LHCN-M2 (cell line): ENCODE results near the gene ATG13. TPM values are rescaled to one million over a fixed set of nuclear protein-coding genes. Genes with fewer than 3 reads are reported as not detected.

Source experiments
- DNase-seq: peaks from one replicate; pipeline ENCODE4 v3.0.0-alpha.2; 2012; ENCODE audit warnings: low read depth
- total RNA-seq: library from RNA; depleted of rRNA; stranded (reverse); fragments of >200 nt; gene quantifications from 2 replicates; pipeline ENCODE4 v1.2.3, GENCODE V29; 2014

ATG13 gene
- total RNA-seq, 1 experiment from 2014 or later: 54.2 TPM

GRCh38 chr11:46604796-46605195 is 12.6 kb upstream of the ATG13 start:
- DNase-seq: no peak

GRCh38 chr11:46607516-46607915 is 9.8 kb upstream of the ATG13 start:
- DNase-seq: no peak

- no peak for DNase-seq
These were observed 8.0 kb upstream of the ATG13 start for GRCh38 chr11:46609386-46609785.

GRCh38 chr11:46611526-46612304 is 5.6 kb upstream of the ATG13 start:
- no peak for DNase-seq

GRCh38 chr11:46612326-46612725 is 5.0 kb upstream of the ATG13 start:
- DNase-seq: no peak

- peak; percentile 14 for DNase-seq
These were observed 1.6 kb upstream of the ATG13 start for GRCh38 chr11:46615756-46616155.

GRCh38 chr11:46616551-46617133 is 711 bp upstream of the ATG13 start:
- DNase-seq: peak; percentile 17

GRCh38 chr11:46617972-46618314 is 590 bp downstream of the ATG13 start:
- no peak for DNase-seq

GRCh38 chr11:46618837-46619236 is 1.5 kb downstream of the ATG13 start:
- no peak for DNase-seq

GRCh38 chr11:46625406-46625805 is 8.1 kb downstream of the ATG13 start:
- DNase-seq: no peak

- no peak for DNase-seq
These were observed 11.6 kb downstream of the ATG13 start for GRCh38 chr11:46628961-46629360.

GRCh38 chr11:46630237-46630636 is 12.9 kb downstream of the ATG13 start:
- no peak for DNase-seq

GRCh38 chr11:46631676-46632075 is 14.3 kb downstream of the ATG13 start:
- DNase-seq: no peak

GRCh38 chr11:46632502-46632901 is 15.1 kb downstream of the ATG13 start:
- no peak for DNase-seq

- DNase-seq: no peak
These were observed 16.2 kb downstream of the ATG13 start for GRCh38 chr11:46633291-46634217.

GRCh38 chr11:46635557-46636139 is 18.3 kb downstream of the ATG13 start:
- DNase-seq: no peak

- DNase-seq: no peak
These were observed 20.2 kb downstream of the ATG13 start for GRCh38 chr11:46637546-46637945.

GRCh38 chr11:46639197-46639839 is 22.0 kb downstream of the ATG13 start:
- no peak for DNase-seq

- no peak for DNase-seq
These were observed 22.9 kb downstream of the ATG13 start for GRCh38 chr11:46640036-46640788.

GRCh38 chr11:46641639-46642038 is 24.3 kb downstream of the ATG13 start:
- no peak for DNase-seq
